ENCODE measurements around the gene LIMK1.
"Not testable (repeated sequence)": the region's sequence is repeated elsewhere in the genome, so short reads cannot be mapped to it uniquely, and the experiment has no call there.

LIMK1 gene

GRCh38 chr7:74042746-74043522 is 40.7 kb upstream of the LIMK1 start:
- TF ChIP-seq CTCF (conservative IDR thresholded peaks at IDR 0.05; ENCODE audit: low read length), result no peak
- no peak overlapping the region for H3K4me3 ChIP-seq (ENCODE audit: low read length)
- no peak for DNase-seq (ENCODE audit: low read depth)

- DNase-seq (ENCODE audit: low read depth), result peak; percentile 62
Measured at GRCh38 chr7:74043523-74043951, 40.1 kb upstream of the LIMK1 start.

GRCh38 chr7:74044366-74045350 is 38.9 kb upstream of the LIMK1 start:
- H3K4me3 ChIP-seq (ENCODE audit: low read length), result no peak overlapping the region
- DNase-seq (ENCODE audit: low read depth), result no peak
- no peak for TF ChIP-seq CTCF (conservative IDR thresholded peaks at IDR 0.05; ENCODE audit: low read length)

More at GRCh38 chr7:74043523-74043951, 40.1 kb upstream of the LIMK1 start:
- H3K4me3 ChIP-seq (ENCODE audit: low read length), result no peak overlapping the region
- TF ChIP-seq CTCF (conservative IDR thresholded peaks at IDR 0.05; ENCODE audit: low read length), result no peak

- H3K4me3 ChIP-seq (ENCODE audit: low read length); DNase-seq (ENCODE audit: low read depth): not testable (repeated sequence)
Measured at GRCh38 chr7:74046581-74046980, 37.0 kb upstream of the LIMK1 start.

- TF ChIP-seq CTCF (conservative IDR thresholded peaks at IDR 0.05; ENCODE audit: low read length), result no peak
- no peak overlapping the region for H3K4me3 ChIP-seq (ENCODE audit: low read length)
- no peak for DNase-seq (ENCODE audit: low read depth)
Measured at GRCh38 chr7:74047804-74048380, 35.7 kb upstream of the LIMK1 start.

- no peak for TF ChIP-seq CTCF (conservative IDR thresholded peaks at IDR 0.05; ENCODE audit: low read length)
- no peak for DNase-seq (ENCODE audit: low read depth)
- H3K4me3 ChIP-seq (ENCODE audit: low read length), result no peak overlapping the region
Measured at GRCh38 chr7:74048999-74049599, 34.5 kb upstream of the LIMK1 start.

Data from AG10803 (cell line).